ENCODE data around the gene PYGM.
A peak's percentile ranks its signal among the peaks of the same experiment; 100 is the strongest.

Gene PYGM

DNA sequence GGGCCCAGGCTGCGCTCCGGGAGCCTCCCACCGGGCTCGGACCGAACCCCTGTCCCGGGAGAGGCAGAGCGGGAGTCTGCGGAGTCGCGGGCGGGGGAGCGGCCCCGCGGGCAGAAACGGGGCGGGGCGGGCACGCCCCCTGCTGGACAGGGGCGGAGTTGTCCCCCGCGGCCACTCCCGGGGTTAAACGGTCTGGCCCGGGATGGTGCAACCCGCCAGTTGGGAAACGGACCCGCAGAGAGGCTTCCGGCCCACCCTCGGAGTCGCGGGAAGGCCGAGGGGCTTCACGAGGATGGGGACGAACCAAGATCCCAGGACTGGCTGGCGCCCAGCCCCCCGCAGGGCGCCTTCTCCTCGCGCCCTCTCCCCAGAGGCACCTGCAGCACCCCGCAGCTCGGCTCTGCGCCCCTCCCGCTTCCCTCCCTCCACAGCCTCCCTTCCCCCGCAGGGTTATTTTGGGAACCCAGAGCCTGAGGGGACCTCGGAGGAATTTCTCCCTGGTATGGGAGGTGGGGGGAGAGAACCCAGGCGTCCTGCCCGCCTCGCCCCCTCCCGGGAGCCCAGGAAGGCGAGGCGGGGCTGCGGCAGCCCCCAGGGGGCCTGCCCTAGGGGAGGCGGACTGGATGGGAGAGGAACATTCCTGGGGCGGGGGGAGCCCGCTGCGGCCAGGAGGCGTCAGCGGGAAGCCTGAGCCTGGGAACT is 16.7 kb downstream of the PYGM start:
- H3K4me3 Mint-ChIP-seq = peak overlapping the region; percentile 97
- peak; percentile 69 to 76 for DNase-seq (ENCODE audit: low spot score in 2 of 2)
- peaks cover 55% of the 10 kb centered on the region for H3K4me1 Mint-ChIP-seq
- peaks cover 52% of the 10 kb centered on the region for H3K36me3 Mint-ChIP-seq (ENCODE audit: insufficient read depth)
- no peaks in the 10 kb centered on the region for H3K9me3 Mint-ChIP-seq
- ATAC-seq (replicated peaks; ENCODE audit: extremely low read depth, poor library complexity, severe bottlenecking) = peak; percentile 10
- H3K27me3 Mint-ChIP-seq = no peaks in the 10 kb centered on the region
- peak overlapping the region; percentile 90 for H3K27ac Mint-ChIP-seq (ENCODE audit: low read depth)

DNA sequence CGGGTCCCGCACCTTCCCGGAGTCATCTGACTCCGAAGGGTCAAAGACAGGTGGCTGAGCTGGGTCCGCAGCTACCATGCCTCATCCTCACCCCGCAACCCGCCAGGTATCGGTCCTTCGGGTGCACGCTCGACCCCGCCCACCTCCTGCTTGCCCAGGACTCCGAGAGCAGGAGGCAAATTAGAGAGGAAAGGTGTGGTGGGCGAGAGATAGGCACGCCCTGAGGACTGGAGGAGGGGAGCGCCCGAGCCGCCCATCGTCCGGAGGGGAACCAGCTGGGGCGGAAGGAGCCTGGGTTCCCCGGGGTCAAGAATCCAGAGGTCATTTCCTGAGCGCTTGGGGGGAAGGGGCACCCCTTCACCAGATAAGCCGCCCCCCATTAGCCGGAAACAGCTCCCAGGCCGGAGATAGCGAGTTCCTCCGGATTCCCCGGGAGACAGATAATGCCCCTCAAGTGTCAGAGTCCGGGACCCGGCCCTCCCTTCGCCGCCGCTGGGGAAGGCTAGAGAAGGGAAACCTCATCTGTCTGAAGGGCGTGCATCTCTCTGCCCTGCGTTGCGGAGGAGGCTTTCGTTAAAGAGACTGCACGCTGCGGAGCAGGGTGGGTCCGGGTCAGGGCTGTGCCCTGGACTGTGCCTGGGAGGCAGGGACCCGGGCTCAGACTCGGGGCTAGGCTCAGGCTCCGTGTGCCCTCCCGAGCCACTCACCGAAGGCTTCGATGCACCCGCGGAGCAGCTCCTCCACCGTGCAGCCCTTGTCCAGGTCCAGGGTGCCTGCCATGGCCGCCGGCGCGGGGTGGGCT is 17.5 kb downstream of the PYGM start:
- DNase-seq (ENCODE audit: low spot score in 2 of 2) (no peak), ATAC-seq (replicated peaks; ENCODE audit: extremely low read depth, poor library complexity, severe bottlenecking) (no peak)
- peaks cover 53% of the 10 kb centered on the region for H3K4me1 Mint-ChIP-seq

DNA sequence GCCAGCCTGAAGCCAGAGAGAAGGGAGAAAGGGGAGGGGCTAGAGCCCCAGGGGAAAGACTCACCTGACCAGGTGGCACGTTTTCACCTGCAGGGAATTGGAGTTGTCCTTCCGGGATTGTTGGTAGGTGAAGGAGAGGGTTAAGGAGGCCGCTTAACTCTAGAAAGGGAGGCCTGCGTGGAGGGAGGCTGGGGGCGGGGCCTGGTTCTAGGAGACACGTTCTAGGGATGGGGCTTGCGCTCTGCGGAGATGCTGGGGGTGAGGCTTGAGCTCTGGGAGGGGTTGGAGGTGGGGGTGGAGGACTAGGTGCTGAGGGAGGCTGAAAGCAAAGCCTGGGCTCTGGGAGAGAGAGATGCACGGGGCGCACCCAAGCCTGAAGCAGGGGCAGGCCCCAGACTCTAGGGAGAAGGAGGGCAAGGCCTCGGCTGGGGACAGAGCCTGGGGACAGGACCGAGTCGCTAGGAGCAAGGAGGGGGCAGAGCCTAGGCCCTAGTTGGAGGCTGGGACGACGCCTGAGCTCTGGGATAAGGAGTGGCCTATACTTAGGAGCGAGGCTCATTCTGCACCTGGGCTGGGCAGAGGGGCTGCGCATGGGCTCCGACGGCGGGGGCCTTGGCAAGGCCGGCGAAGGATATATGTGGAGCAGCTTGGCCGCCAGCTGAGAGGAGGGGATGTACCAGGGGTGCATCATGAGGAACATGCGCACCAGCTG is 18.2 kb downstream of the PYGM start:
- no peaks in the 10 kb centered on the region for H3K9me3 Mint-ChIP-seq
- peak overlapping the region; percentile 97 for H3K4me3 Mint-ChIP-seq
- ATAC-seq (replicated peaks; ENCODE audit: extremely low read depth, poor library complexity, severe bottlenecking) (no peak), DNase-seq (ENCODE audit: low spot score in 2 of 2) (no peak)
- H3K27me3 Mint-ChIP-seq = no peaks in the 10 kb centered on the region
- peak overlapping the region; percentile 57 for H3K27ac Mint-ChIP-seq (ENCODE audit: low read depth)
- H3K36me3 Mint-ChIP-seq (ENCODE audit: insufficient read depth) = peaks cover 63% of the 10 kb centered on the region
- peaks cover 53% of the 10 kb centered on the region for H3K4me1 Mint-ChIP-seq

More for the DNA sequence above, 17.5 kb downstream of the PYGM start:
- H3K27ac Mint-ChIP-seq (ENCODE audit: low read depth) = peak overlapping the region; percentile 57
- H3K36me3 Mint-ChIP-seq (ENCODE audit: insufficient read depth) = peaks cover 56% of the 10 kb centered on the region
- peak overlapping the region; percentile 97 for H3K4me3 Mint-ChIP-seq
- no peaks in the 10 kb centered on the region for H3K27me3 Mint-ChIP-seq
- H3K9me3 Mint-ChIP-seq = no peaks in the 10 kb centered on the region

DNA sequence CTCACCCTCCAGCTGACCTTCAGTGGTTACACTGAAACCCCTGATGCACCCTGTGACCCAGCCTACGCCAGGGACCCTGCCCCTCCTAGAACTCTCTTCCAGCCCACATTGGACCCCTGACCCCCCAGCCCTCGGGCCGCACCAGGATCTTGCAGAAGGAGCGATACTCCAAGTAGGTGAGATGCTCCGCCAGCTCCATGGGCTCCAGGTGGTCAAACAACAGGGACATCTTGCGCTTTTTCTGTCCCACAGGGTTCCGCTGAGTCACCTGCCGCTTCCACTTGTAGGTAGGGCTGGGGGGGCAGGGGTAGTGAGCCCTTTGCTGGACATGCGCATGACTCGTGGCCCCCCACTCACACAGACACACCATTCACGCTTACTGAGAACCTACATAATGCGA is 19.9 kb downstream of the PYGM start:
- Mint-ChIP-seq H3K27ac (ENCODE audit: low read depth) (no peak overlapping the region), H3K9me3 (no peaks in the 10 kb centered on the region), H3K27me3 (no peaks in the 10 kb centered on the region), H3K4me3 (no peak overlapping the region), H3K4me1 (peaks cover 53% of the 10 kb centered on the region), H3K36me3 (ENCODE audit: insufficient read depth) (peaks cover 61% of the 10 kb centered on the region)
- no peak for DNase-seq (ENCODE audit: low spot score in 2 of 2)
- no peak for ATAC-seq (replicated peaks; ENCODE audit: extremely low read depth, poor library complexity, severe bottlenecking)

DNA sequence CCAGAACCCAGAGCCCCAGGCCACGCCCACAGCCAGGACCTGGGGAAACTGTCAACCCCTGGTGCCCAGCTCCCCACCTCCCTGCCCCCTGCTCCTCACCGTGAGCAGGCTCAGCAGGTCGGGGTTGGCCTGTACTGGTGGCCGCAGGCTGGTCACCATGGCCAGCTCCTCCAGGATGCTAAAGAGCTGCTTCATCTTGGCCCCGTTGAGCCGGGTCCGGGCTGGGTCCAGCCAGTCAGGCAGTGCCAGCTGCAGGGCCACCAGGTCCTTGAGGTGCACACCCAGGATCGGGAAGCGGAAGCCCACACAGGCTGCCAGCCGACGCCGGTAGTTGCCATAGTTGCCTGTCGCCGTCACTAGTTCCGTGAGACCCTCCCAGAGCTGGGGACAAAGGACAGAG is 23.1 kb downstream of the PYGM start:
- peaks cover 71% of the 10 kb centered on the region for H3K36me3 Mint-ChIP-seq (ENCODE audit: insufficient read depth)
- H3K4me1 Mint-ChIP-seq = peaks cover 47% of the 10 kb centered on the region
- H3K9me3 Mint-ChIP-seq = no peaks in the 10 kb centered on the region
- H3K27ac Mint-ChIP-seq (ENCODE audit: low read depth) = no peak overlapping the region
- ATAC-seq (replicated peaks; ENCODE audit: extremely low read depth, poor library complexity, severe bottlenecking) (no peak), DNase-seq (ENCODE audit: low spot score in 2 of 2) (no peak)
- H3K27me3 Mint-ChIP-seq = no peaks in the 10 kb centered on the region
- no peak overlapping the region for H3K4me3 Mint-ChIP-seq

DNA sequence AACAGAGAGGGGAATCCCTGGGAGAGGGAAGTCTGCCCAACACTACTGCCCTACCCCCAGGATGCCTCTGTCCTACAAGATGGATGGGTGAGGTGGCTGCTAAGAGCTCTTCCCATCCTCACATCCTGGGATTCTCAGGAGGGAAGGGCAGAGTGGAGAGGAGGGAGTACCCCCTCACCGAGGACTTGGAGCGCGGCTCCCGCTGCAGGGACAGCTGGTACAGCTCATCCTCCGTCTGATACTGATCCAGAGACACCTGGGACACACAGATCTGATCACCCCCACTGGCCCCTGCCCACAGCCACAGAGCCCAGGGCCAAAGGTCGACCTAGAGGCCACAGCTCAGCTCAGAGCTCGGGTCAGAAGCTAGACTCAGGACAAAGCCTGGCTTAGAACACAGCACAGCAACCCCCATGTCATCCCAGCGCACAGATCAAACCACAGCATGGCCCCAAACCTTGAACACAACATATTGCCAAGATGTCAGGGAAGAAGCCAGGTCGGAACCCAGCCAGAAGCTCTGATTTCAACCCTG is 24.0 kb downstream of the PYGM start:
- Mint-ChIP-seq H3K4me3 (no peak overlapping the region), H3K27ac (ENCODE audit: low read depth) (no peak overlapping the region), H3K9me3 (no peaks in the 10 kb centered on the region), H3K4me1 (peaks cover 42% of the 10 kb centered on the region), H3K27me3 (no peaks in the 10 kb centered on the region), H3K36me3 (ENCODE audit: insufficient read depth) (peaks cover 71% of the 10 kb centered on the region)
- DNase-seq (ENCODE audit: low spot score in 2 of 2) (no peak), ATAC-seq (replicated peaks; ENCODE audit: extremely low read depth, poor library complexity, severe bottlenecking) (no peak)

DNA sequence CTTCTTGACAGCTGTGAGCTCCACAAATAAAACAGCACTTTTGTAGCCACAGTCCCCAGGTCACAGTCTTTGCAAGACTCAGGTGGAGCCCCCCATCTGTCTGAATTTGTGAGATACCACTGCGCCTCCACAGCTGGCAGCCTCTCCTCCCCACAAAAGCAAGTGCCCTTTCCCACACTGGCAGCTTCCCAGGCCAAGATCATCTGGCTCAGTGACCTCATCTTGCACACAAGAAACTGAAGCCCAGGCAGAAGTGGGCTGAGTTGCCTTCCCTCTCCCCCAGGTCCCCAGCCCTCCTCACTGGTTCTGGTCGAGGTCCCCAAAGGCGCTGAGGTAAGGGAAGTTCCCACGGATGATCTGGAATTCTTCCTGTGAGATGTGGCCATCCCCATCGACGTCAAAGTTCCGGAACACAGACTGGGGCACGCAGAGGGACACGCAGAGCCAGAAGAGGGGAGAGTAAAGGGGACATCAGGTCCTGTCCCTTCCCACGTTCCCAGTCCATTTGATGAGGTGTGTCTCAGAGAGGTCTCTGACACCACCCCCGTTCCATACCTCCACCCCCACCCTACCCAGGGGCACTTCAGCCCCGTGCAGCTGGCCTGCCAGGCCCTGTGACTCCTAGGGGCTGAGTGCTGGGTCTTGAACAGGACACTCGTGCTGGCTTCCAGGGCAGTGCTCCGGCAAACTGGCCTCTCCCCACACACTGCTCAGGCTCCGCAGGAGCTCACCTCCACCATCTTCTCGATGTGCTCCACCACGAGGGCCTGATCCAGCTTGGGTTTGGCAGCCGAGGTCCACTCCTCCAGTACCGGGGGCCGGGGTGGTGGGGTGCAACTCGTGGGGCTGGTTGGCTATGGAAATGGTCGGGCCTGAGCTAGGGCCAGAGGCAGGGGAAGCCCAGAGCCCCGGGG is 24.7 kb downstream of the PYGM start:
- DNase-seq (ENCODE audit: low spot score in 2 of 2) (no peak), ATAC-seq (replicated peaks; ENCODE audit: extremely low read depth, poor library complexity, severe bottlenecking) (no peak)
- peaks cover 35% of the 10 kb centered on the region for H3K4me1 Mint-ChIP-seq
- no peaks in the 10 kb centered on the region for H3K9me3 Mint-ChIP-seq
- H3K4me3 Mint-ChIP-seq = no peak overlapping the region
- peaks cover 71% of the 10 kb centered on the region for H3K36me3 Mint-ChIP-seq (ENCODE audit: insufficient read depth)
- H3K27ac Mint-ChIP-seq (ENCODE audit: low read depth) = peak overlapping the region; percentile 8
- H3K27me3 Mint-ChIP-seq = no peaks in the 10 kb centered on the region

DNA sequence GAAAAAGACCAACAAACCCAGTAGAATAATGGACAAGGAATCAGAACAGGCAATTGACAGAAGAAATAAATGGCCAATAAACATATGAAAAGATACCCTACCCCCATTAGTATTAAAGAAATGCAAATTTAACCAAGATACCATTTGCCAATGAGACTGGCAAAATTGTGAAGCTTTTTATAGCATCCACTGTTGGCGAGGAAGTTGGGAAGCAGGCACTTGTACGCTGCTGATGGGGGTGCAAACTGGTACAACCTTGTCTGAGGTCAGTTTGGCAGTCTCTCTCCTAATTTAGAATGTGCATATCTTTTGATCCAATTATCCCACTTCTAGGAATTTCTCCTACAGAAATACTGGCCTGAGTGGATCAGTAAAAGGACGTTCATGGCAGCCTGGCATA is 28.2 kb downstream of the PYGM start:
- Mint-ChIP-seq H3K27ac (ENCODE audit: low read depth) (no peak overlapping the region), H3K4me3 (no peak overlapping the region), H3K4me1 (peaks cover 23% of the 10 kb centered on the region), H3K27me3 (no peaks in the 10 kb centered on the region), H3K36me3 (ENCODE audit: insufficient read depth) (peaks cover 68% of the 10 kb centered on the region), H3K9me3 (no peaks in the 10 kb centered on the region)
- DNase-seq (ENCODE audit: low spot score in 2 of 2) (no peak), ATAC-seq (replicated peaks; ENCODE audit: extremely low read depth, poor library complexity, severe bottlenecking) (no peak)

DNA sequence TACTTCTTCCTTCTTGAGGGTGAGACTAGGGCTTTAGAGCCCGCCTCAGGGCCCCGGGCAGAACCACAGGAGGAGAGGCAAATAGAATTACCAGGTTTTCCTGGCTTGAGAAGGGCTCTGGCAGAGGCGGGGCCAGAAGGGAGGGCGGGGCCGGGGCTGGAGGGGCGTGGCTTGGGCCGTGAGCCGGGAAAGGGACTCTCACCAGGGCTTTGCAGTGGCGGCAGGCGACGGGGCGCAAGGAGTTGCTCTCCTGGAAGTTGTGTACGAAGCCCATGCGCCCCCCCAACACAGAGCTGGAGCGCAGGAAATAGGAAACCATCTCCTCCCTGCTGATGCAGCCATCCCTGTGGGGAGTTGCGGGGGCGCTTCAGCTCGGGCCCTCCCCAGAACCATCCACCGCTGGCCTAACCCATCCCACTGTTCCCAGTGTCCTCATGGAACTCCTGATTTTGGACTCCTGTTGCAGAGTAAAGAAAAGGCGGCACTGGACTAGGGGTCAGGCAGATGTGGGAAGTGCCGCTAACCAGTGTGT is 29.9 kb downstream of the PYGM start:
- no peak overlapping the region for H3K27ac Mint-ChIP-seq (ENCODE audit: low read depth)
- H3K9me3 Mint-ChIP-seq = no peaks in the 10 kb centered on the region
- ATAC-seq (replicated peaks; ENCODE audit: extremely low read depth, poor library complexity, severe bottlenecking) = no peak
- H3K4me3 Mint-ChIP-seq = no peak overlapping the region
- peaks cover 64% of the 10 kb centered on the region for H3K36me3 Mint-ChIP-seq (ENCODE audit: insufficient read depth)
- peaks cover 21% of the 10 kb centered on the region for H3K4me1 Mint-ChIP-seq
- H3K27me3 Mint-ChIP-seq = no peaks in the 10 kb centered on the region
- no peak for DNase-seq (ENCODE audit: low spot score in 2 of 2)

DNA sequence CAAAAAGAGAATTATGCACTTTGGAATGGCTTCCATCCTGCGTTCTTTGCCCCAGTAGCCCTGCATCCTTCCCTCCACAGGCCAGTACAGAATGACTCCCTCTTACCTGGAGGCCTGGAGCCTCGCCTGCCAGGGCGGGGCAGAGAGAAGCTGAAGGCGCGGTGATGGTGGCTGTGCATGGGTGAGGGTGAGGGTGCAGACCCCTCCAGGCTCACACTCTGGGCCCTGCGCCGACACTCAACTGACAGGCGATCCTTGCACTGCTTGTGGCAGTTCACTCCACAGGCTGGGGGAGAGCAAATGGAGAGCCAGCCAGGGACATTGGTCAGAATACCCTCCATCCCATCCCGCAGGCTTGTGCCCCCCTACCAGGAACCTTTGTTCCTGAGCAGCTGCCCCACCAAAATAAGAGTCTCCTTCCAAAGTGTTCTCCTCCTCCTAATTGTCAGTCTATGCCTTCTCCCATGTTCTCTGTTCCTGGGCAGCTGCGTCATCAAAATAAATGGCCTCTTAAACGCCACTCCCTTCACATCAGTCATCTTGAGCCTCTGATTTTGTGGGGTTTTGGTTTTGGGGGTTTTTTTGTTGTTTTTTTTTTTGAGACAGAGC is 30.9 kb downstream of the PYGM start:
- peaks cover 58% of the 10 kb centered on the region for H3K36me3 Mint-ChIP-seq (ENCODE audit: insufficient read depth)
- ATAC-seq (replicated peaks; ENCODE audit: extremely low read depth, poor library complexity, severe bottlenecking) (no peak), DNase-seq (ENCODE audit: low spot score in 2 of 2) (no peak)
- H3K9me3 Mint-ChIP-seq = no peaks in the 10 kb centered on the region
- H3K27ac Mint-ChIP-seq (ENCODE audit: low read depth) = no peak overlapping the region
- no peak overlapping the region for H3K4me3 Mint-ChIP-seq
- H3K27me3 Mint-ChIP-seq = no peaks in the 10 kb centered on the region
- peaks cover 19% of the 10 kb centered on the region for H3K4me1 Mint-ChIP-seq

DNA sequence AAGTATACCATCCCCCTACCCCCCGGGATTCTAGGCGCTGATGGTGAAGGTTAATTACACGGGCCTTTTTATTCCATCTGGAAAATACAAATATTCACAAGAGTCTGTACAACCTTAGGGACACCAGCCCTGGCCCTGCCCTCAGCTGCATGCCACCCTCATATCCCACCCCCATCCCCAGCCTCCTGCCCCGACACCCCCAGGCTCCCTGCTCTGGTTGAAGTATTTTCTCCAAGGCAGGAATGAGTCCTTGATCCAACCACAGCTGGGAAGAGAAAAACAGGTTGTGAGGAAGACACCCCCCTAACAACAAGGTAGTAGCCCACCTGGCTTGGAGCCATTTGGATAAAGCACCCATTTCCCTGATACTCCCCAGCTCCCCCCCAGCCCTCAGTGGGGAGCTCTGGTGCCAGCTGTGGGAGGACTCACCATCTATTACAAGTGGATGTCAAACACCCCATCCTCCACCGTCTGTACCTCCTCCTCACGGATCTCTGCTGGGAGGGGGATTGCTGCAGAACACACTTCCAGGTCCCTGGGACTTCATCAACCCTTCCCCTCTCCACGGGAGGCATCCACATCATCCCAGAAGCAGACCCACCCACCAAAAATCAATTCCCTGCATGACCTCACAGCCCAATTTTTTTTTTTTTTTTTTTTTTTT is 32.8 kb downstream of the PYGM start:
- ATAC-seq (replicated peaks; ENCODE audit: extremely low read depth, poor library complexity, severe bottlenecking) (no peak), DNase-seq (ENCODE audit: low spot score in 2 of 2) (no peak)
- H3K36me3 Mint-ChIP-seq (ENCODE audit: insufficient read depth) = peaks cover 43% of the 10 kb centered on the region
- H3K27ac Mint-ChIP-seq (ENCODE audit: low read depth) = no peak overlapping the region
- no peaks in the 10 kb centered on the region for H3K9me3 Mint-ChIP-seq
- H3K4me1 Mint-ChIP-seq = peaks cover 17% of the 10 kb centered on the region
- no peak overlapping the region for H3K4me3 Mint-ChIP-seq
- peaks cover 8% of the 10 kb centered on the region for H3K27me3 Mint-ChIP-seq

Measured in central memory CD8-positive, alpha-beta T cell (primary cell).